ENCODE data around the gene INO80D. TPM values are rescaled to one million over a fixed set of nuclear protein-coding genes. Genes with fewer than 3 reads are reported as not detected.
"Not testable (repeated sequence)": the region's sequence is repeated elsewhere in the genome, so short reads cannot be mapped to it uniquely, and the experiment has no call there.

The INO80D gene
- total RNA-seq, 2 experiments from 2014 or later, result 15.6 to 16.4 TPM

- Mint-ChIP-seq H3K4me1 (peaks cover 15% of the 10 kb centered on the region), H3K9me3 (no peaks in the 10 kb centered on the region), H3K27me3 (no peaks in the 10 kb centered on the region), H3K27ac (no peak overlapping the region), H3K36me3 (peaks cover 2% of the 10 kb centered on the region), H3K4me3 (no peak overlapping the region)
- no peak for DNase-seq
These were observed 6.3 kb upstream of the INO80D start for GRCh38 chr2:206092297-206092696.

- no peak overlapping the region for H3K27ac Mint-ChIP-seq
- no peaks in the 10 kb centered on the region for H3K9me3 Mint-ChIP-seq
- no peaks in the 10 kb centered on the region for H3K27me3 Mint-ChIP-seq
- H3K4me3 Mint-ChIP-seq, result no peak overlapping the region
- peaks cover 2% of the 10 kb centered on the region for H3K36me3 Mint-ChIP-seq
- peaks cover 26% of the 10 kb centered on the region for H3K4me1 Mint-ChIP-seq
- no peak for DNase-seq
These were observed 2.3 kb upstream of the INO80D start for GRCh38 chr2:206088248-206088647.

GRCh38 chr2:206086716-206087350 is 859 bp upstream of the INO80D start:
- Mint-ChIP-seq H3K27me3 (no peaks in the 10 kb centered on the region), H3K4me1 (peaks cover 27% of the 10 kb centered on the region), H3K9me3 (no peaks in the 10 kb centered on the region), H3K4me3 (peak overlapping the region; percentile 99), H3K36me3 (peaks cover 2% of the 10 kb centered on the region), H3K27ac (peak overlapping the region; percentile 72)
- no peak for DNase-seq

- peaks cover 2% of the 10 kb centered on the region for H3K36me3 Mint-ChIP-seq
- H3K4me3 Mint-ChIP-seq, result peak overlapping the region; percentile 99
- peak overlapping the region; percentile 91 for H3K27ac Mint-ChIP-seq
- peaks cover 33% of the 10 kb centered on the region for H3K4me1 Mint-ChIP-seq
- H3K27me3 Mint-ChIP-seq, result no peaks in the 10 kb centered on the region
- H3K9me3 Mint-ChIP-seq, result no peaks in the 10 kb centered on the region
- DNase-seq, result peak; percentile 53
These were observed 868 bp downstream of the INO80D start for GRCh38 chr2:206084870-206085741.

GRCh38 chr2:206084439-206084869 is 1.5 kb downstream of the INO80D start:
- Mint-ChIP-seq H3K4me1 (peaks cover 40% of the 10 kb centered on the region), H3K36me3 (peaks cover 2% of the 10 kb centered on the region), H3K27ac (peak overlapping the region; percentile 91), H3K4me3 (peak overlapping the region; percentile 92), H3K27me3 (no peaks in the 10 kb centered on the region), H3K9me3 (no peaks in the 10 kb centered on the region)
- peak; percentile 8 for DNase-seq

GRCh38 chr2:206083602-206084438 is 2.2 kb downstream of the INO80D start:
- Mint-ChIP-seq H3K27ac (peak overlapping the region; percentile 91), H3K4me3 (peak overlapping the region; percentile 92), H3K9me3 (no peaks in the 10 kb centered on the region), H3K4me1 (peaks cover 42% of the 10 kb centered on the region), H3K36me3 (no peaks in the 10 kb centered on the region), H3K27me3 (no peaks in the 10 kb centered on the region)
- peak; percentile 21 for DNase-seq

- no peak overlapping the region for H3K4me3 Mint-ChIP-seq
- H3K4me1 Mint-ChIP-seq, result peaks cover 36% of the 10 kb centered on the region
- no peaks in the 10 kb centered on the region for H3K36me3 Mint-ChIP-seq
- H3K9me3 Mint-ChIP-seq, result no peaks in the 10 kb centered on the region
- no peak for DNase-seq
- no peaks in the 10 kb centered on the region for H3K27me3 Mint-ChIP-seq
- H3K27ac Mint-ChIP-seq, result no peak overlapping the region
These were observed 3.6 kb downstream of the INO80D start for GRCh38 chr2:206082298-206082843.

GRCh38 chr2:206080927-206081326 is 5.0 kb downstream of the INO80D start:
- DNase-seq, result no peak
- Mint-ChIP-seq H3K9me3 (no peaks in the 10 kb centered on the region), H3K36me3 (no peaks in the 10 kb centered on the region), H3K27me3 (no peaks in the 10 kb centered on the region), H3K4me1 (peaks cover 33% of the 10 kb centered on the region), H3K27ac (no peak overlapping the region), H3K4me3 (no peak overlapping the region)

- Mint-ChIP-seq H3K27ac (no peak overlapping the region), H3K4me3 (no peak overlapping the region), H3K27me3 (no peaks in the 10 kb centered on the region), H3K36me3 (no peaks in the 10 kb centered on the region), H3K9me3 (no peaks in the 10 kb centered on the region), H3K4me1 (peaks cover 35% of the 10 kb centered on the region)
- no peak for DNase-seq
These were observed 6.1 kb downstream of the INO80D start for GRCh38 chr2:206079699-206080465.

GRCh38 chr2:206077879-206078278 is 8.1 kb downstream of the INO80D start:
- H3K27ac Mint-ChIP-seq, H3K4me3 Mint-ChIP-seq, H3K27me3 Mint-ChIP-seq, DNase-seq, H3K9me3 Mint-ChIP-seq, H3K36me3 Mint-ChIP-seq: not testable (repeated sequence)
- peaks cover 31% of the 10 kb centered on the region for H3K4me1 Mint-ChIP-seq

- peaks cover 31% of the 10 kb centered on the region for H3K4me1 Mint-ChIP-seq
- H3K9me3 Mint-ChIP-seq, result no peaks in the 10 kb centered on the region
- DNase-seq, result no peak
- no peak overlapping the region for H3K4me3 Mint-ChIP-seq
- H3K27ac Mint-ChIP-seq, result no peak overlapping the region
- H3K36me3 Mint-ChIP-seq, result peaks cover 11% of the 10 kb centered on the region
- H3K27me3 Mint-ChIP-seq, result no peaks in the 10 kb centered on the region
These were observed 10.9 kb downstream of the INO80D start for GRCh38 chr2:206075113-206075512.

GRCh38 chr2:206071807-206072206 is 14.2 kb downstream of the INO80D start:
- no peak overlapping the region for H3K27ac Mint-ChIP-seq
- peaks cover 2% of the 10 kb centered on the region for H3K9me3 Mint-ChIP-seq
- H3K4me1 Mint-ChIP-seq, result peaks cover 30% of the 10 kb centered on the region
- H3K4me3 Mint-ChIP-seq, result no peak overlapping the region
- H3K36me3 Mint-ChIP-seq, result peaks cover 19% of the 10 kb centered on the region
- no peaks in the 10 kb centered on the region for H3K27me3 Mint-ChIP-seq
- DNase-seq, result no peak

GRCh38 chr2:206069417-206069816 is 16.6 kb downstream of the INO80D start:
- H3K4me1 Mint-ChIP-seq, result peaks cover 32% of the 10 kb centered on the region

GRCh38 chr2:206068207-206068606 is 17.8 kb downstream of the INO80D start:
- no peak overlapping the region for H3K4me3 Mint-ChIP-seq
- peaks cover 36% of the 10 kb centered on the region for H3K4me1 Mint-ChIP-seq
- DNase-seq, result no peak
- H3K27me3 Mint-ChIP-seq, result no peaks in the 10 kb centered on the region
- peaks cover 34% of the 10 kb centered on the region for H3K36me3 Mint-ChIP-seq
- H3K9me3 Mint-ChIP-seq, result peaks cover 2% of the 10 kb centered on the region
- no peak overlapping the region for H3K27ac Mint-ChIP-seq

More at GRCh38 chr2:206069417-206069816, 16.6 kb downstream of the INO80D start:
- no peak for DNase-seq
- Mint-ChIP-seq H3K9me3 (peaks cover 2% of the 10 kb centered on the region), H3K27ac (no peak overlapping the region), H3K36me3 (peaks cover 29% of the 10 kb centered on the region), H3K4me3 (no peak overlapping the region), H3K27me3 (no peaks in the 10 kb centered on the region)
